ENCODE measurements around the gene HBQ1. TPM values are rescaled to one million over a fixed set of nuclear protein-coding genes. Genes with fewer than 3 reads are reported as not detected.

Gene HBQ1
- total RNA-seq, 1 donor from 2014 or later, result 2.7 TPM

DNA sequence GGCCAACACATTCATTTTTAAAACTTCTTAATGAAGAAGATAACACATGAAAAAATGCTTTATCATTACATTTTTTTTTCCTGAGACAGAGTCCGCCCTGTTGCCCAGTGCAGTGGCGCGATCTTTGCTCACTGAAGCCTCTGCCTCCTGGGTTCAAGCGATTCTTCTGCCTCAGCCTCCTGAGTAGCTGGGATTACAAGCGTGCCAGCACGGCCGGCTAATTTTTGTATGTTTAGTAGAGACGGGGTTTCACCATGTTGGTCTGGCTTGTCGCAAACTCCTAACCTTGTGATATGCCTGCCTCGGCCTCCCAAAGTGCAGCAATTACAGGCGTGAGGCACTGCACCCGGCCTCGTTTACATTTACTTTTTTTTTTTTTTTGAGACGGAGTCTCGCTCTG is 13.2 kb downstream of the HBQ1 start:
- DNase-seq (ENCODE audit: low read depth), result no peak
- Histone ChIP-seq H3K9ac (ENCODE audit: low read length) (no peak overlapping the region), H3K27me3 (ENCODE audit: insufficient read depth, low read length) (no peaks in the 10 kb centered on the region), H4K20me1 (ENCODE audit: insufficient read depth, low read length) (peaks cover 74% of the 10 kb centered on the region), H3K4me2 (ENCODE audit: low read length) (no peak overlapping the region), H3K4me3 (ENCODE audit: insufficient read depth, low read depth, low read length) (no peak overlapping the region), H3K4me1 (ENCODE audit: insufficient read depth, low read length) (no peaks in the 10 kb centered on the region), H3K79me2 (ENCODE audit: insufficient read depth, low read length) (peaks cover 19% of the 10 kb centered on the region), H3K27ac (ENCODE audit: low read depth, low read length) (no peak overlapping the region), H2AFZ (ENCODE audit: low read depth, low read length) (no peak overlapping the region), H3K36me3 (ENCODE audit: insufficient read depth, low read length) (peaks cover 48% of the 10 kb centered on the region), H3K9me3 (ENCODE audit: insufficient read depth, low read depth, low read length) (no peaks in the 10 kb centered on the region)
- Mint-ChIP-seq H3K4me1 (ENCODE audit: low read depth, unreplicated experiment) (peaks cover 9% of the 10 kb centered on the region), H3K27ac (ENCODE audit: unreplicated experiment) (no peak overlapping the region), H3K4me3 (ENCODE audit: unreplicated experiment) (no peak overlapping the region), H3K36me3 (ENCODE audit: low read depth, unreplicated experiment) (peaks cover 32% of the 10 kb centered on the region), H3K9me3 (ENCODE audit: unreplicated experiment) (no peaks in the 10 kb centered on the region), H3K27me3 (ENCODE audit: low read depth, unreplicated experiment) (no peaks in the 10 kb centered on the region)
- no peak for FAIRE-seq
- TF ChIP-seq, protein P1, sequence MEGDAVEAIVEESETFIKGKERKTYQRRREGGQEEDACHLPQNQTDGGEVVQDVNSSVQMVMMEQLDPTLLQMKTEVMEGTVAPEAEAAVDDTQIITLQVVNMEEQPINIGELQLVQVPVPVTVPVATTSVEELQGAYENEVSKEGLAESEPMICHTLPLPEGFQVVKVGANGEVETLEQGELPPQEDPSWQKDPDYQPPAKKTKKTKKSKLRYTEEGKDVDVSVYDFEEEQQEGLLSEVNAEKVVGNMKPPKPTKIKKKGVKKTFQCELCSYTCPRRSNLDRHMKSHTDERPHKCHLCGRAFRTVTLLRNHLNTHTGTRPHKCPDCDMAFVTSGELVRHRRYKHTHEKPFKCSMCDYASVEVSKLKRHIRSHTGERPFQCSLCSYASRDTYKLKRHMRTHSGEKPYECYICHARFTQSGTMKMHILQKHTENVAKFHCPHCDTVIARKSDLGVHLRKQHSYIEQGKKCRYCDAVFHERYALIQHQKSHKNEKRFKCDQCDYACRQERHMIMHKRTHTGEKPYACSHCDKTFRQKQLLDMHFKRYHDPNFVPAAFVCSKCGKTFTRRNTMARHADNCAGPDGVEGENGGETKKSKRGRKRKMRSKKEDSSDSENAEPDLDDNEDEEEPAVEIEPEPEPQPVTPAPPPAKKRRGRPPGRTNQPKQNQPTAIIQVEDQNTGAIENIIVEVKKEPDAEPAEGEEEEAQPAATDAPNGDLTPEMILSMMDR (IDR thresholded peaks at IDR 0.05; ENCODE audit: insufficient read depth, low read depth, low read length), result no peak
- TF ChIP-seq EZH2 (IDR thresholded peaks at IDR 0.05; ENCODE audit: insufficient read depth, low read length), result no peak

DNA sequence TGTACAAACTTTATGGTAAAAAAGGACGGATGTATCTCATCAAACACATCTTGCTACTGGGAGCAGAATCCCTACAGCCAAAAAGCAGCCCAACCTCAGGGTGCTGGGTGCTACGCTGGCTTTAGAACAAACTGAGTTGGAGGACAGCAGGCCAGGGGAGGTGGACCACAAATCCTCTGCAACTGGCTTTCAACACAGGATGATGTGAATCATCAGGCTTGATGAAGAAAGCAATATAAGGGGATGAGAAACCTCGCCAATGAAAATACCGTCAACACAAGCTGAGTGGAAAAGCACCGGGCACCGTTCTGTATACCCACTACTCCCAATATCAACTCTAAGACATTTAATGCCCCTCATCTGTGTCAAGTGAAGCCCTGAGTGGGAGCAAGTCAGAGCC is 14.3 kb downstream of the HBQ1 start:
- peaks cover 72% of the 10 kb centered on the region for H4K20me1 ChIP-seq (ENCODE audit: insufficient read depth, low read length)
- peaks cover 48% of the 10 kb centered on the region for H3K36me3 ChIP-seq (ENCODE audit: insufficient read depth, low read length)

DNA sequence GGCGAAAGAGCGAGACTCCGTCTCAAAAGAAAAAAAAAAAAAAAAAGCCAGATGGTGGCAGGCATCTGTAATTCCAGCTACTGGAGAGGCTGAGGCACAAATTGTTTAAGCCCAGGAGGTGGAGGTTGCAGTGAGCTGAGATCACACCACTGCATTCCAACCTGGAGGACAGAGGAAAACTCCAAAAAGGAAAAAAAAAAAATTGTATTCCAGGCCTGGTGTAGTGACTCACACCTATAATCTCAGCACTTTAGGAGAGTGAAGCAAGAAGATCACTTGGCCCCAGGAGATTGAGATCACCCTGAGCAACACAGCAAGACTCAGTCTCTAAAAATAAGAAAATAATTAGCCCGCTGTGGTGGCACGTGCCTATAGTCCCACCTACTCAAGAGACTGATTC is 20.1 kb downstream of the HBQ1 start:
- H3K36me3 Mint-ChIP-seq (ENCODE audit: low read depth, unreplicated experiment), result peaks cover 18% of the 10 kb centered on the region
- Histone ChIP-seq H2AFZ (ENCODE audit: low read depth, low read length) (no peak overlapping the region), H3K79me2 (ENCODE audit: insufficient read depth, low read length) (peaks cover 36% of the 10 kb centered on the region), H3K4me3 (ENCODE audit: insufficient read depth, low read depth, low read length) (no peak overlapping the region), H3K9me3 (ENCODE audit: insufficient read depth, low read depth, low read length) (no peaks in the 10 kb centered on the region), H4K20me1 (ENCODE audit: insufficient read depth, low read length) (peaks cover 53% of the 10 kb centered on the region), H3K27ac (ENCODE audit: low read depth, low read length) (peak overlapping the region; percentile 40), H3K4me2 (ENCODE audit: low read length) (no peak overlapping the region), H3K27me3 (ENCODE audit: insufficient read depth, low read length) (no peaks in the 10 kb centered on the region), H3K9ac (ENCODE audit: low read length) (no peak overlapping the region), H3K36me3 (ENCODE audit: insufficient read depth, low read length) (peaks cover 51% of the 10 kb centered on the region), H3K4me1 (ENCODE audit: insufficient read depth, low read length) (peaks cover 7% of the 10 kb centered on the region)
- FAIRE-seq, result no peak
- no peak overlapping the region for H3K4me3 Mint-ChIP-seq (ENCODE audit: unreplicated experiment)
- H3K9me3 Mint-ChIP-seq (ENCODE audit: unreplicated experiment), result no peaks in the 10 kb centered on the region
- TF ChIP-seq, protein P1 (IDR thresholded peaks at IDR 0.05; ENCODE audit: insufficient read depth, low read depth, low read length), result no peak
- no peak for TF ChIP-seq EZH2 (IDR thresholded peaks at IDR 0.05; ENCODE audit: insufficient read depth, low read length)
- peak; percentile 77 for DNase-seq (ENCODE audit: low read depth)
- peaks cover 8% of the 10 kb centered on the region for H3K4me1 Mint-ChIP-seq (ENCODE audit: low read depth, unreplicated experiment)
- H3K27ac Mint-ChIP-seq (ENCODE audit: unreplicated experiment), result peak overlapping the region; percentile 77
- no peaks in the 10 kb centered on the region for H3K27me3 Mint-ChIP-seq (ENCODE audit: low read depth, unreplicated experiment)

More for the DNA sequence above, 14.3 kb downstream of the HBQ1 start:
- no peaks in the 10 kb centered on the region for H3K27me3 ChIP-seq (ENCODE audit: insufficient read depth, low read length)
- no peak overlapping the region for H2AFZ ChIP-seq (ENCODE audit: low read depth, low read length)
- Mint-ChIP-seq H3K27ac (ENCODE audit: unreplicated experiment) (peak overlapping the region; percentile 41), H3K4me3 (ENCODE audit: unreplicated experiment) (no peak overlapping the region), H3K27me3 (ENCODE audit: low read depth, unreplicated experiment) (no peaks in the 10 kb centered on the region), H3K9me3 (ENCODE audit: unreplicated experiment) (no peaks in the 10 kb centered on the region), H3K4me1 (ENCODE audit: low read depth, unreplicated experiment) (peaks cover 11% of the 10 kb centered on the region), H3K36me3 (ENCODE audit: low read depth, unreplicated experiment) (peaks cover 29% of the 10 kb centered on the region)
- no peak overlapping the region for H3K9ac ChIP-seq (ENCODE audit: low read length)
- H3K27ac ChIP-seq (ENCODE audit: low read depth, low read length), result no peak overlapping the region
- TF ChIP-seq, protein P1 (IDR thresholded peaks at IDR 0.05; ENCODE audit: insufficient read depth, low read depth, low read length), result no peak
- DNase-seq (ENCODE audit: low read depth) (peak; percentile 13), FAIRE-seq (no peak)
- H3K4me2 ChIP-seq (ENCODE audit: low read length), result no peak overlapping the region
- peaks cover 23% of the 10 kb centered on the region for H3K79me2 ChIP-seq (ENCODE audit: insufficient read depth, low read length)
- no peaks in the 10 kb centered on the region for H3K4me1 ChIP-seq (ENCODE audit: insufficient read depth, low read length)
- H3K4me3 ChIP-seq (ENCODE audit: insufficient read depth, low read depth, low read length), result no peak overlapping the region
- no peaks in the 10 kb centered on the region for H3K9me3 ChIP-seq (ENCODE audit: insufficient read depth, low read depth, low read length)

Measured in astrocyte (in vitro differentiated cells and primary cell).